NB4 (cell line): ENCODE measurements around the gene ABHD17A.

Experiments used
- POLR2A ChIP-seq: IDR thresholded peaks from 2 replicates; pipeline ENCODE4 v1.6.1; 2011; ENCODE audit warnings: mild to moderate bottlenecking; ENCODE audit not compliant: insufficient read length; ENCODE audit errors: extremely low read depth
- TF ChIP-seq, protein P1 (sequence below): IDR thresholded peaks from one replicate; pipeline ENCODE4 v1.5.1; 2012; ENCODE audit warnings: low read depth, low read length

DNA sequence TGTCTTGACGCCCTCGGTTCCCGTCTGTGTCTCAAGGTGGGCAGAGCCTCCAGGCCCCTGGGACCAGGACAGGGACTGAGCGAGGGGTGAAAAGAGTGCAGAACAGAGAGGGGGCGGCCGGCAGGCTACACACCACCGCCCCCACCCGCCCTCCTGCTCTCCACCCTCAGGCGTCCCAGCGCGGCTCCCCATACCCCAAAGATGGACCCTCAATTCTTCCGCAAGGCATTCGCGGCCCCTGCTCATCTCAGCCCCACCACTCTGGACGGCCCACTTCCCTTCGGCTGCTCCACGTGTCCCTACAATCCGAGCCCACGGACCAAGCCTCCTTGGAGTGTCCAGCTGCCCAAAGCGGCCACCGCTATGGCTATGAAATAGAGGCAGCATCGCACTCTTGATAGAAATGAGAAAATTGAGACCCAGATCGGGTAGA, 23.7 kb downstream of the ABHD17A start:
- TF ChIP-seq, protein P1, sequence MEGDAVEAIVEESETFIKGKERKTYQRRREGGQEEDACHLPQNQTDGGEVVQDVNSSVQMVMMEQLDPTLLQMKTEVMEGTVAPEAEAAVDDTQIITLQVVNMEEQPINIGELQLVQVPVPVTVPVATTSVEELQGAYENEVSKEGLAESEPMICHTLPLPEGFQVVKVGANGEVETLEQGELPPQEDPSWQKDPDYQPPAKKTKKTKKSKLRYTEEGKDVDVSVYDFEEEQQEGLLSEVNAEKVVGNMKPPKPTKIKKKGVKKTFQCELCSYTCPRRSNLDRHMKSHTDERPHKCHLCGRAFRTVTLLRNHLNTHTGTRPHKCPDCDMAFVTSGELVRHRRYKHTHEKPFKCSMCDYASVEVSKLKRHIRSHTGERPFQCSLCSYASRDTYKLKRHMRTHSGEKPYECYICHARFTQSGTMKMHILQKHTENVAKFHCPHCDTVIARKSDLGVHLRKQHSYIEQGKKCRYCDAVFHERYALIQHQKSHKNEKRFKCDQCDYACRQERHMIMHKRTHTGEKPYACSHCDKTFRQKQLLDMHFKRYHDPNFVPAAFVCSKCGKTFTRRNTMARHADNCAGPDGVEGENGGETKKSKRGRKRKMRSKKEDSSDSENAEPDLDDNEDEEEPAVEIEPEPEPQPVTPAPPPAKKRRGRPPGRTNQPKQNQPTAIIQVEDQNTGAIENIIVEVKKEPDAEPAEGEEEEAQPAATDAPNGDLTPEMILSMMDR = no peak
- no peak for TF ChIP-seq POLR2A
